HL-60 (cell line): ENCODE data around the gene ANO2.

Source experiments
- GABPA ChIP-seq: IDR thresholded peaks from 2 replicates; pipeline ENCODE4 v1.6.1; 2012; ENCODE audit warnings: low read depth
- POLR2AphosphoS5 ChIP-seq: IDR thresholded peaks from 2 replicates; pipeline ENCODE4 v1.6.1; 2012; ENCODE audit warnings: low read depth
- SPI1 ChIP-seq: IDR thresholded peaks from 2 replicates; pipeline ENCODE4 v1.6.1; 2012; ENCODE audit warnings: low read depth, mild to moderate bottlenecking, borderline replicate concordance
- TF ChIP-seq, protein P1 (sequence below): IDR thresholded peaks from one replicate; pipeline ENCODE4 v1.5.1; 2011; ENCODE audit warnings: low read length, control low read depth, inconsistent platforms; ENCODE audit not compliant: insufficient read depth
- TF ChIP-seq, protein P2 (sequence below): IDR thresholded peaks from 2 replicates; pipeline ENCODE4 v1.6.1; 2012; ENCODE audit warnings: low read depth; ENCODE audit not compliant: insufficient replicate concordance

DNA sequence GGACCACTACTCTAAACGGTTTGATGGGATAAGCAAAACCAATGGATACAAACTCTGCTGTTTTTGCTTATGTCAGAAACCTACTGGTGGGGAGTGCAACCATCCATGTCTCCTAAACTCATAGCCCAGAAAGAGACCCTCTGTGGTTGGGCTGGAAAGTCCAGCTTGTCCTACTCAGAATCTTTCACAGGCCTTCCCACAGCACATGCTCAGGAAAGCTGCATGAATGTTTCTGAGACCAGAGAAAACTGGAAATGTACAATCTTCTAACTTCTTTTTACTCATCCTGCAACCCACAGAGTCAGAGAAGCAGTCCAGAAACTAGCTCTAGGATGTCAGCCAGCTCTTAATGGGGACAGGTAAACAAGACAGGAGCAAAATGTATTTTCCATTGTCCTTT is 73.3 kb downstream of the ANO2 start:
- TF ChIP-seq, protein P1, sequence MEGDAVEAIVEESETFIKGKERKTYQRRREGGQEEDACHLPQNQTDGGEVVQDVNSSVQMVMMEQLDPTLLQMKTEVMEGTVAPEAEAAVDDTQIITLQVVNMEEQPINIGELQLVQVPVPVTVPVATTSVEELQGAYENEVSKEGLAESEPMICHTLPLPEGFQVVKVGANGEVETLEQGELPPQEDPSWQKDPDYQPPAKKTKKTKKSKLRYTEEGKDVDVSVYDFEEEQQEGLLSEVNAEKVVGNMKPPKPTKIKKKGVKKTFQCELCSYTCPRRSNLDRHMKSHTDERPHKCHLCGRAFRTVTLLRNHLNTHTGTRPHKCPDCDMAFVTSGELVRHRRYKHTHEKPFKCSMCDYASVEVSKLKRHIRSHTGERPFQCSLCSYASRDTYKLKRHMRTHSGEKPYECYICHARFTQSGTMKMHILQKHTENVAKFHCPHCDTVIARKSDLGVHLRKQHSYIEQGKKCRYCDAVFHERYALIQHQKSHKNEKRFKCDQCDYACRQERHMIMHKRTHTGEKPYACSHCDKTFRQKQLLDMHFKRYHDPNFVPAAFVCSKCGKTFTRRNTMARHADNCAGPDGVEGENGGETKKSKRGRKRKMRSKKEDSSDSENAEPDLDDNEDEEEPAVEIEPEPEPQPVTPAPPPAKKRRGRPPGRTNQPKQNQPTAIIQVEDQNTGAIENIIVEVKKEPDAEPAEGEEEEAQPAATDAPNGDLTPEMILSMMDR: no peak
- TF ChIP-seq, protein P2, sequence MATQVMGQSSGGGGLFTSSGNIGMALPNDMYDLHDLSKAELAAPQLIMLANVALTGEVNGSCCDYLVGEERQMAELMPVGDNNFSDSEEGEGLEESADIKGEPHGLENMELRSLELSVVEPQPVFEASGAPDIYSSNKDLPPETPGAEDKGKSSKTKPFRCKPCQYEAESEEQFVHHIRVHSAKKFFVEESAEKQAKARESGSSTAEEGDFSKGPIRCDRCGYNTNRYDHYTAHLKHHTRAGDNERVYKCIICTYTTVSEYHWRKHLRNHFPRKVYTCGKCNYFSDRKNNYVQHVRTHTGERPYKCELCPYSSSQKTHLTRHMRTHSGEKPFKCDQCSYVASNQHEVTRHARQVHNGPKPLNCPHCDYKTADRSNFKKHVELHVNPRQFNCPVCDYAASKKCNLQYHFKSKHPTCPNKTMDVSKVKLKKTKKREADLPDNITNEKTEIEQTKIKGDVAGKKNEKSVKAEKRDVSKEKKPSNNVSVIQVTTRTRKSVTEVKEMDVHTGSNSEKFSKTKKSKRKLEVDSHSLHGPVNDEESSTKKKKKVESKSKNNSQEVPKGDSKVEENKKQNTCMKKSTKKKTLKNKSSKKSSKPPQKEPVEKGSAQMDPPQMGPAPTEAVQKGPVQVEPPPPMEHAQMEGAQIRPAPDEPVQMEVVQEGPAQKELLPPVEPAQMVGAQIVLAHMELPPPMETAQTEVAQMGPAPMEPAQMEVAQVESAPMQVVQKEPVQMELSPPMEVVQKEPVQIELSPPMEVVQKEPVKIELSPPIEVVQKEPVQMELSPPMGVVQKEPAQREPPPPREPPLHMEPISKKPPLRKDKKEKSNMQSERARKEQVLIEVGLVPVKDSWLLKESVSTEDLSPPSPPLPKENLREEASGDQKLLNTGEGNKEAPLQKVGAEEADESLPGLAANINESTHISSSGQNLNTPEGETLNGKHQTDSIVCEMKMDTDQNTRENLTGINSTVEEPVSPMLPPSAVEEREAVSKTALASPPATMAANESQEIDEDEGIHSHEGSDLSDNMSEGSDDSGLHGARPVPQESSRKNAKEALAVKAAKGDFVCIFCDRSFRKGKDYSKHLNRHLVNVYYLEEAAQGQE: no peak
- TF ChIP-seq POLR2AphosphoS5: no peak
- TF ChIP-seq GABPA: no peak
- TF ChIP-seq SPI1: no peak
